ENCODE results near the gene U2SURP. TPM values are rescaled to one million over a fixed set of nuclear protein-coding genes. Genes with fewer than 3 reads are reported as not detected.

Gene U2SURP
- total RNA-seq, 1 experiment from 2014 or later = 275 TPM

DNA sequence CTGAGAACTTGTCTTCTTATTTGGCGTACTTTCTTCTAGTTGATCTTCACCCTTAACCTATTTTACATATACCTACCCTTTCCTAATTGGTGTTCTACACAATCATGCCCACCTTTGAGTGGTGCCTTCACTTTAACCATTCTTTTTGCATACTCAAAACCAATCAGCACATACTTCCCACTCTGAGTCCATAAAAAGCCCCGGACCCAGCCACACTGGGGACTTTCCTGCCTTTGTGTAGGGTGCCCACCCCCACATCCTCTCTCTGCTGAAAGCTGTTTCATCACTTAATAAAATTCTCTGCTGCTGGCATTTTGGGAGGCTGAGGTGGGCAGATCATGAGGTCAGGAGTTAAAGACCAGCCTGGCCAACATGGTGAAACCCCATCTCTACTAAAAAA, 102.3 kb downstream of the U2SURP start:
- DNase-seq = no peak
- Mint-ChIP-seq H3K4me3 (ENCODE audit: low read depth, unreplicated experiment) (no peak overlapping the region), H3K27me3 (ENCODE audit: unreplicated experiment) (peaks cover 76% of the 10 kb centered on the region), H3K36me3 (ENCODE audit: insufficient read depth, unreplicated experiment) (no peaks in the 10 kb centered on the region), H3K9me3 (ENCODE audit: low read depth, unreplicated experiment) (peaks cover 3% of the 10 kb centered on the region), H3K4me1 (ENCODE audit: low read depth, unreplicated experiment) (no peaks in the 10 kb centered on the region), H3K27ac (ENCODE audit: unreplicated experiment) (no peak overlapping the region)
- intact Hi-C loops (cut with micrococcal nuclease; ENCODE audit: unreplicated experiment) = no loop called here
- CTCF ChIA-PET = no interaction called here
- TF ChIP-seq, protein P1, sequence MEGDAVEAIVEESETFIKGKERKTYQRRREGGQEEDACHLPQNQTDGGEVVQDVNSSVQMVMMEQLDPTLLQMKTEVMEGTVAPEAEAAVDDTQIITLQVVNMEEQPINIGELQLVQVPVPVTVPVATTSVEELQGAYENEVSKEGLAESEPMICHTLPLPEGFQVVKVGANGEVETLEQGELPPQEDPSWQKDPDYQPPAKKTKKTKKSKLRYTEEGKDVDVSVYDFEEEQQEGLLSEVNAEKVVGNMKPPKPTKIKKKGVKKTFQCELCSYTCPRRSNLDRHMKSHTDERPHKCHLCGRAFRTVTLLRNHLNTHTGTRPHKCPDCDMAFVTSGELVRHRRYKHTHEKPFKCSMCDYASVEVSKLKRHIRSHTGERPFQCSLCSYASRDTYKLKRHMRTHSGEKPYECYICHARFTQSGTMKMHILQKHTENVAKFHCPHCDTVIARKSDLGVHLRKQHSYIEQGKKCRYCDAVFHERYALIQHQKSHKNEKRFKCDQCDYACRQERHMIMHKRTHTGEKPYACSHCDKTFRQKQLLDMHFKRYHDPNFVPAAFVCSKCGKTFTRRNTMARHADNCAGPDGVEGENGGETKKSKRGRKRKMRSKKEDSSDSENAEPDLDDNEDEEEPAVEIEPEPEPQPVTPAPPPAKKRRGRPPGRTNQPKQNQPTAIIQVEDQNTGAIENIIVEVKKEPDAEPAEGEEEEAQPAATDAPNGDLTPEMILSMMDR (IDR thresholded peaks at IDR 0.05; ENCODE audit: unreplicated experiment) = no peak
- no TSS peak for BruUV-seq (replicated peaks)

DNA sequence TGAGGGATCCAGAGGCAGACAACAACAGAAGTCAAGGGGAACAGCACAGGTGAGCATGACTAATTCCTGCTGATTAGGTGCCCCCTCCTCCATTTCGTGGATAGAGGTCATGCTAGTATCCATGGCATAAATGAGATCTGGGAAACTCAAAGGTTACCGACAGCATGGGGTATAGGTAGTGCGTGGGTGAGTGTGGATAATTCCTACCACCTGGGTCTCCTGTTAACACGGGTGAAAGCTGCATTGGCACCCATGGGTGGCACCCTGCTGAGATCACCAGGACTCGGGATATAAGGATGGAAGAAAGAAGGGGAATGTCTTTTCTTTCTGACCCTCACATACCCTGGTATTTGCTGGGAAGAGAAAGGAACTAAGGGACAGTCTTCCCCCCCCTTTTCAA, 103.8 kb downstream of the U2SURP start:
- H3K4me3 Mint-ChIP-seq (ENCODE audit: low read depth, unreplicated experiment) = no peak overlapping the region
- CTCF ChIA-PET = no interaction called here
- TF ChIP-seq, protein P1 (IDR thresholded peaks at IDR 0.05; ENCODE audit: unreplicated experiment) = no peak

DNA sequence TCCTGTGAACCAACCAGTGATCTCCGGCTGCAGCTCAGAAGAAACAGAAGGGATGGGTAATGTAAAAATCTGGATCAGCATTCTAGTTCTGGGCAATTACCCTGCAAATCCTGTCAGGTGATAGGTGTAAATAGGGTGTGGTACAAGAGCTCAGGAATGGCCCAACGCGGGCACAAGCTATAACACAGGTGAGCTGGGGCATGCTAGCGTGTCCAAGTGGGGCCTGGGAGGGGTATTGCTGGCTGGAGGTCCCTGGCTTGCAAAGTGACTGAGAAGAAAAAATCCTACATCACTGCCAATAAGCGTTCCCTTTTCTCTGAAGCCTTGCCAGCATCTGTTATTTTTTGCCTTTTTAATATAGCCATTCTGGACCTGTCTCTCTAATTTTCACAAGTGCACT, 108.5 kb downstream of the U2SURP start:
- BruUV-seq (replicated peaks) = no TSS peak
- TF ChIP-seq, protein P1 (IDR thresholded peaks at IDR 0.05; ENCODE audit: unreplicated experiment) = no peak
- peaks cover 73% of the 10 kb centered on the region for H3K27me3 Mint-ChIP-seq (ENCODE audit: unreplicated experiment)

More for the DNA sequence above, 103.8 kb downstream of the U2SURP start:
- intact Hi-C loops (cut with micrococcal nuclease; ENCODE audit: unreplicated experiment) = no loop called here
- Mint-ChIP-seq H3K9me3 (ENCODE audit: low read depth, unreplicated experiment) (peaks cover 3% of the 10 kb centered on the region), H3K36me3 (ENCODE audit: insufficient read depth, unreplicated experiment) (no peaks in the 10 kb centered on the region), H3K27me3 (ENCODE audit: unreplicated experiment) (peaks cover 67% of the 10 kb centered on the region), H3K27ac (ENCODE audit: unreplicated experiment) (no peak overlapping the region), H3K4me1 (ENCODE audit: low read depth, unreplicated experiment) (no peaks in the 10 kb centered on the region)
- no TSS peak for BruUV-seq (replicated peaks)
- no peak for DNase-seq

More for the DNA sequence above, 108.5 kb downstream of the U2SURP start:
- no peak for DNase-seq
- Mint-ChIP-seq H3K4me1 (ENCODE audit: low read depth, unreplicated experiment) (no peaks in the 10 kb centered on the region), H3K9me3 (ENCODE audit: low read depth, unreplicated experiment) (peaks cover 3% of the 10 kb centered on the region), H3K36me3 (ENCODE audit: insufficient read depth, unreplicated experiment) (no peaks in the 10 kb centered on the region), H3K27ac (ENCODE audit: unreplicated experiment) (no peak overlapping the region), H3K4me3 (ENCODE audit: low read depth, unreplicated experiment) (no peak overlapping the region)
- CTCF ChIA-PET = interaction anchor here (1.2 to 1.6 kb wide), 2 partner anchors 10 to 15 kb away, joined by 3 to 4 read pairs; partner anchors contain the start of gene CHST2
- intact Hi-C loops (cut with micrococcal nuclease; ENCODE audit: unreplicated experiment) = no loop called here

Other genes starting within 250 kb of the U2SURP start
- gene PCOLCE2, start 112.5 kb upstream of the U2SURP start, total RNA-seq (2022) = 5.6 and 9.6 TPM in 2 replicates
- gene PAQR9, start 37.9 kb upstream of the U2SURP start, total RNA-seq (2022) = 1.3 and 2.0 TPM in 2 replicates
- gene CHST2, start 118.2 kb downstream of the U2SURP start, total RNA-seq (2022) = 0.34 and 0.38 TPM in 2 replicates

All from Calu3 (cell line).